HG03097 (cell line): ENCODE measurements around the gene HDAC7.

Experiments used
- ATAC-seq: cut with Tn5 transposase; IDR thresholded peaks from one replicate; pipeline ENCODE4 v1.9.1; 2021; ENCODE audit not compliant: unreplicated experiment, low FRiP score

The HDAC7 gene

GRCh38 chr12:47771304-47771703, 48.4 kb downstream of the HDAC7 start:
- no peak for ATAC-seq

- ATAC-seq, result no peak
These were observed 49.5 kb downstream of the HDAC7 start for GRCh38 chr12:47770086-47770726.

GRCh38 chr12:47769234-47770085, 50.2 kb downstream of the HDAC7 start:
- no peak for ATAC-seq

- no peak for ATAC-seq
These were observed 51.3 kb downstream of the HDAC7 start for GRCh38 chr12:47768323-47768811.

DNA sequence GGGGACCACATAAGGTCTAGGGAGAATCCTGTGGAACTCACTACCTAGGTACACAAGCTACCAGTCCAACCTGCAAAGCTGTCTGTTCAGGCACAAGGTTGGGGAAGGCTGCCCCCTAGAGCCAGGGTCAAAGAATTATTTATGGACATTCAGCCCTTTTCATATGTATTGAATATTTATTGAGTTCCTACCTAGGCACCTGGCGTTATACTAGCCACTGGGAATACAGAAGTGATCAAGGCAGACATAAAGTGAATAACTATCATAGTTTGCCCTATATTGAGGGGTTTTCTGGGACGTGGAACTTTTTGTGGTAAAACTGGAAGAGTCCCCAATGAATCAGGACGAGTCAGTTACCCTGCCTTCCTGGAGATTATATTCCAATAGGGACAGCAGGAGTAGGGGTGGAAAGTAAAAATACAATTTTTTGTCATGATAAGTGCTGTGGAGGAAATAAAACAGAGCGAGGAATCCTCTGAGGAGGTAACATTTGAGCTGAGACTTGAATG, 52.4 kb downstream of the HDAC7 start:
- no peak for ATAC-seq

DNA sequence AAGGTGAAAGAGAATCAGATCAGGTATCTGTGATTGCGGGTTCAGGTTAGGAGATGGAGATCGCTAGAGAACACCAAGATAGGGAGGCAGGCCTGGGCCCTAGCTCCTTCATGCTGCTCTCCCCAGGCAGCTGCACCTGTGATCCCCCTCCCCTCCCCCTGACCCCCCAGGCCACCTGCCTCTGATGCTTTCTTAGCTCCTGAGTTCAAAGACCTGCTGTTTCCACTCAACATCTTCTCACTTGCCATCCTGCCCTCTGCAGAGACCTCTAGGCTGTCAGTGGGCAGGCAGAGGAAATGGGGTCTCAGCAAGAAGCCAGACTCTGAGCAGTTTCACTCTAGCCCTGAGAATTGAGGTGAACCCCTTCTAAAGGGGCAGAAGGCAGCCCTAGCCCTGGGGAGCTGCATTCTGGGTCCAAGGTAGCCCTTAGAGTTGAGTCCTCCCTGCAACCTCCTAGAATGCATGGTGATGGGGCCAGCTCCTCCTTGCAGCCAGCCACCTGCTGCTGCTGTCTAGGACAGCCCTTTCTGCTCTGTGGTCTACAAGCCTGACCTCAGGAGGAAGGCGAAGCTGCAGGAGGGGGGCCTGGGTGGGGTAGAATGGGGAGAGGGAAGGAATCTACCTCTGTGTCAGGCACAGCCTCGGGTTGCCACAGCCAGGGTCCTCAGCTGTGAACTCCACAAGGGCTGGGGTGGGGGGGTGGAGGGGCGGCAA, 53.0 kb downstream of the HDAC7 start:
- no peak for ATAC-seq

DNA sequence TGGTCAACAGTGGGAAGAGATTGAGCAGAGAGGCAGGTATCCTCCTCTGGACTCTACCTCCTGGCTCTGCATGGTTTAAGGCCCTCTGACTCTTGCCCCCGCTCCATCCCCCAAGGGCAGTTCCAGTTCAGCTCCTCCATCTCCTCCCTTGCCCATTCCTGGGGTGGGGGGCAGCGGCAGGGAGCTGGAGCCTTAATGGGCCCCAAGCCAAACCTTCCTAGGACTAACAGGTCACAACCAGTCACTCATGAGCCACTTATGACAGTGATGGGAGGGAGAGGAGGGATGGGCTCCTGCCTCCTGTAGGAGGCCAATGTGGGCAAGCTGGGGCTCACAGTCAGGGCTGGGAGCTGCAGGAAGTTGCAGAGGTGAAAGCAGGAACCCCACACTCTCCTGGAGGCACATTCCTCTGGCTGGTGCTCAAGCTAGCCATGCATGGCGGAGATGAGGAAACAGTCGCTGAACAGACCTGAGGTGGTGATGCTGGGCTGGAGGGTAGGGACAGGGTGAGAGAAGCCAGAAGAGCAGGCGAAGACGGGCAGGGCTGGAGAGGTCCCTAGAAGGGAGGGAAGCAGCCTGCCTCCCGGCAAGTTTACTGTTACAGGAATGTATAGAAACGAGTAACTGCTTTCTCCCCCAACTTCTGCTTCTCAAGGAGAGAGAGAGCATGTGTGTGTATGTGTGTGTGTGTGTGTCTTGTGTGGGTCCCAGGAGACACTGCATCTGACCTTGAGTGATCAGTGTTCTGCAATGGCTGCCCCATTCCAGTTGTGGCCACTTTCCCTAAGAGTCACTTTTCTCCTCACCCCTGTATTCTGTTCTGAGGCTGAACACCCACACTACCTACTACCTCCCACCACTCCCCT, 56.0 kb downstream of the HDAC7 start:
- no peak for ATAC-seq

- ATAC-seq, result no peak
These were observed 56.7 kb downstream of the HDAC7 start for GRCh38 chr12:47762850-47763465.

- ATAC-seq, result no peak
These were observed 60.6 kb downstream of the HDAC7 start, which contains the start of gene RAPGEF3 for GRCh38 chr12:47758834-47759690. TSS of gene RAPGEF3 (minus strand) at chr12:47758880. CDS start at chr12:47758556, 324 bp downstream.

DNA sequence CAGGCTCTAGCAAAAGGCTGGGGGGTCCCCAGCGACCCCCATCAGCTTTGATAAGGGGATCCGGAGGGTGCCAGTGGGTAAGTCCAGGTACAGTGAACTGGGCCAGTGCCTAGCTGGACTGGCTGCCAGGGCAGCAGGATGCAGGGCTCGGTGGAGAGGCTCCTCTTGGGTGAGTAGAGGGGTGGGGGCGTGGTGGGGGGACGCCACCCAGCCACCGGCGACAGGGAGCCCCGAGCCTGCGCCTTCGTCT, 61.2 kb downstream of the HDAC7 start:
- ATAC-seq, result no peak

DNA sequence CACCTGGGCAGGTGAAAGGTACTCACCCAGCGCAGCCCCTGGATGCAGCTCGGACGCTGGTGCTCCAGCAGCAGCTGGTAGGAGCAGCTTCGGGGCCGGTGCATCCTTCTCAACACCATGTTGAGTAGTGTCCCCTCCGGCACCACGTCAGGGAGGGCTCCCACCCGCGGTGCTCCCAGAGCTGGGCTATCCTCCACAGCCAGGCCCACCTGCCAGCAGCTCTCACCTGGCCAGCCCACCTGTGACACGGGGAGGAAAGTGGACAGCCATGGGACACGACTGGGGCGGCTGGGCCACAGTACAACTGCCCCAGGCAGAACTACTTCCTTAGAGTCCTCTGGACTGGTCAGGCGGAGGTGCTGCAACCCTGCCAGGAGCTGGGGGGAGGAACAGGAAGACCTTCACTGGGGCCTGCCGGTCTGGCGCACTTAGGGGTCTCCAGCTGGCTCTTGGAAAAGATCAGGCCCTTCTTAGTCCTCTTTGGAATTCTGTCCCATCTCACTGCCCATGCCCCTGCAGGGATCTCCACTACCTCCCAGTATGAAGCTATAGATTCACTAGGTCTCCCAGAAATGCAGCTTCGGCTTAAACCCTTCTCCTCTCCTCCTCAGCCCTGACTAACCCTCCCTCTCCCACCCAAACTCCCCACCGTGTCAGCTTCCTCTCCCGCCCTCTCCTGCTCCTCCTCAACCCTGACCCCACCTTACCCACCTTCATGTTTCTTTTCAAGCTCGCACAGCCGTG, 61.7 kb downstream of the HDAC7 start:
- no peak for ATAC-seq

DNA sequence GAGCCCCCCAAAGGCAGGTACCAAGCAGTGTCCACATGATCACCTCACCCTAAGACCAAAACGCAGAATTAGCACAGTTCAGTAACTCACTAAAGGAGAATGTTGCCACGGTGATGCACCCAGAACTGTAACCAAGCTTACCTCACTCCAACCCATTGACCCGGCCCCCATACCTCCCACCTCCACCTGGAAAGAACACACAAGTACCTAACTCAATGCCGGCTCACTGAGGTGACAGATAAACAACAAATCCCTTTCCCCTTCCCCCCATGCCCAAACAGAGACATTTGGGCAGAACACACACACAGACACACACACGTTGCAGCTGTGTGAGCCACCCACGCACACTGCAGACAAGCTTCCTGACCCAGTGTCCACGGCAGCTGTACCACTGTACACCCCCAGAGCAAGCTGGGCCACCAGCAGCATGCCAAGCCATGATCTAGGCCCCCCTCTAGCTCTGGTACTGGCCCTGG, 62.3 kb downstream of the HDAC7 start:
- no peak for ATAC-seq

DNA sequence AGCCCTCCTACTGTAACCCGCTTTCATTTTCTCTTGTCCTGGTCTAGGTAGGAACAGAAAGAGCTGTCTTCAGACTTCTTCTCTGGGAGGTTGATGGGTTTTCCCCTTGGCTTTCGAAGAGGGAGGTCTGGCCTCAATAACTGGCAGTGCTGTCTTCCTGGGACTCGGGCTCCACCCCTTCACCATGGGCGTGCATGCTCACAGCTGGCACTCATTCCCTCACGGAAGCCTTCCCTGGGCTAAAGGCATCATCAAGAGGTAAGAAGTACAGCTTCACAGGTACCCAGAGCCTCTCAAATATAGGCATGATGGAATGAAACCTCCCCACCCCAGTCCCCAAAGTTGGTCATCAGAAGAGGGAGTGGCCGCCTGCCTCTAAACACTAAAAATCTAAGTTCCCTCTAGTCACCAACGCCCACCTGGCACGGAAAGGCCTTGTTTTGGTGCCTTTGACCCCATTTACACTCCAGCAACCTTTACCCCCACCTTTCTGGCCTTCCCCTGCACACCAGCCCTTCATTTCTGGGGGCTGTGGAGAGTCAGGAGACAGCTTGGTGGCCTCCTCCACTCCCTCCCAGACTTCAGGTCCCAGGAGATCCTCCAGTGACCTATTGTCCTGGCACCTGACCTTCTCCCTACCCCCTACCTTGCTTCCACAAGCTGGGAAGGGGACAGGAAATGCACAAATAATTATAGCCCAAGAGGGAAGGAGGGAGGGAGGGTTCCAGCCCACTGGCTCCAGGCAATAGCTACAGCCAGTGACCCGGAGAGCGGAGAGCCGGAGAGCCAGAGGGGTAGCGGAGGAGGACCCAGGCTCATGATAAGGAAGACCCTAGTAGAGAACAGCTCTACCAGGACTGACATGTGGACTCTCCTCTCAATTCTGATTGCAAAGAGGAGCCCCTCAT, 63.8 kb downstream of the HDAC7 start:
- ATAC-seq, result peak; percentile 54

- ATAC-seq, result no peak
These were observed 64.8 kb downstream of the HDAC7 start for GRCh38 chr12:47754881-47755280.

- no peak for ATAC-seq
These were observed 65.6 kb downstream of the HDAC7 start for GRCh38 chr12:47754126-47754525.

GRCh38 chr12:47753021-47754001, 66.4 kb downstream of the HDAC7 start:
- no peak for ATAC-seq
